GM21576 (cell line): Measurements from ENCODE around the gene VAT1L.

Source experiments
- ATAC-seq: cut with Tn5 transposase; IDR thresholded peaks from one replicate; pipeline ENCODE4 v1.9.1; 2021; ENCODE audit warnings: mild to moderate bottlenecking, moderate library complexity; ENCODE audit not compliant: unreplicated experiment

Gene VAT1L

DNA sequence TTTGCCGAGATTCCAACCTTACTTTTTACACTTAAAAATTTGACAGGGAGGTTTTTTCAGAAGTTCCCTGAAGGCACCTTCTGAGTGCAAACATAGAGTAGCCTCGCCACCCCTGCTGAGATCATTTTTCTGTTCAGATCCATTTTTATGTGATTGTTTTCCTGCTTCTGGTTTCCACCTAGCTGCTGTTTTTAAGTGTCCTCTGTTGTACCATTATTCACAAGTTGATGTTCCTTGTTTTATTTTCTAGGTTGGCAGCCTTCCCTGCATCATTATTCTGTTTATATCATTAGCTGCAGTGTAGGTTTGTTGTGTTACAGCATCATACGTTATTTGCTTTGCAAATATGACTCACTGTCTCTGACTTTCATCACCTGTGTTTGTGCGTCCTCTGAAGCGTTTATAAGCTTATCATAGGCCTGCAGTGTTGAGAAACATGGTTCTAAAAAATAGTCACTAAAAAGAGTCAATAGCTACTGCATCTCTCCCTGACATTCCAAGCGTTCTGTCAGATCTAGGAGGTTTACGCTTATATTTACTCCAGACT, 117.1 kb downstream of the VAT1L start:
- ATAC-seq = no peak

DNA sequence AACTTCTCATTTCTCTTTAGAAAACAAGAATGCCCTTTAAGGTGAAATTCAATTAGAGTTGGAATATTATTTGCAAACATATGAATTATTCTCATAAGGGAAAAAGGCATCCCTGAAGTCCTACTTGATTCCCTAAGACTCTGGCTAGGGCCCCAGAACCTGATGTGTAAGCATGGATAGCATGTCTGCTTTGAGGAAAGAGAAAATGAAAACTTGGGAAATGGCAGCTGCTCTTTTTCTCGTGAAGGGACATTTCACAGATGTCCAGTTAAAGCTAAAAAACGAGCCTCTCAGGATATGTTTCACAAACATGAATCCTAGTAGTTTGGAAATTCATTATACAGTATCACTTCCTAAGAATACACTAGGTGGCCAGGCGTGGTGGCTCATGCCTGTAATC, 121.7 kb downstream of the VAT1L start:
- ATAC-seq = no peak

DNA sequence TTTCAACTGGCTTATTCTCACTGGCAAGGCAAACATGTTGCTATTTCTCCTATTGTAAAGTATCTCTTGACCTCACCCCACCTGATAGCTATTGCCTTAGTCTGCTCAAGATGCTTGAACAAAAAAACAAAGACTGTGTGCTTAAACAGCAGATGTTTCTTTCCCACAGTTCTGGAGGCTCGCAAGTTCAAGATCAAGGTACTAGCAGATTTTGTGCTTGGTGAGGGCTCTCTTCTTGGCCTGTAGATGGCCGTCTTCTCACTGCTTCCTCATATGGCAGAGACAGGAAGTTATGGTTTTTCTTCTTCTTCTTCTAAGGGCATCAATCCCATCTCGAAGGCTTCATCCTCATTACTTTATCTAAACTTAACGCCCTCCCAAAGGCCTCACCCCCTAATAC, 124.3 kb downstream of the VAT1L start:
- ATAC-seq = no peak

DNA sequence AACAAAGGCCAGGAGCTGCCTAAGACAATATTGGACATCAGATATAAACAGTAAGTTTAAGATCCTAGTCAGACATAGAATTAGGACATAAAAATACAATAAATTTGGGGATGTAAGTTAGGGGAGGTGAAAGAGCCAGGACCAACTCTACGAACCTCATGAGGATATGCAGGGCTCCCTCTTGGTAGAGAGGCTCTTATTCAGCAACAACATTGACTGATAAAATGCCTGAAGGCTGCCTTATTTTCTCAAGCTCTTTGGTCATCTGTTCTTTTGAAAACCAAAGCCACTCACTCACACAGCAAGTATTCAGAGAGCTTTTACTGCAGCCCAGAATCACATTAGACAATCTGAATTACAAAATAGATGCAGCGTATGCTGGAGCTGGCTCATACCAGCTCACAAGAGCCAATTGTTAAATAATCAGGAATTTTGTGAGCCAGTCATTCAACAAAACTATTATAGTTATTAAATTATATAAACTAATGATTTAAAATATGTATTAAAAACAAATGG, 125.4 kb downstream of the VAT1L start:
- no peak for ATAC-seq

DNA sequence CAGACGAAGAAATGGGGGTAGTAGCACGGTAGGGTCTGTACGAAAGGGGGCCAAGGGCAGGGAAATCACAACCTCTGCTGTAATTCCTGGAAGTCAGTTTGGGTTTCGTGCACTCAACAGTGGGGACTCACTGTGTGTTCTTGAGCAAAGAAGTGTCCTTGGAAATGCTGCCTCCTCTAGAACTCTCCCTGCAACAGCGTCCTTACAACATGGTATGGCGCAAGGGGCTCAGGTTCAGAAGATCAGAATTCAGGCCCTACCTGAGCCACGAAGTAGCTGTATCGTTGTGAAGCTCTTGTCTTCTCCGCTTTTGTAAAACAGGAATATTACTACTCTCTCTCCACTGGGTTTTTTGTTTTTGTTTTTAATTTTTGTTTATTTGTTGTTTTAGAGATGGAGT, 127.7 kb downstream of the VAT1L start:
- no peak for ATAC-seq

DNA sequence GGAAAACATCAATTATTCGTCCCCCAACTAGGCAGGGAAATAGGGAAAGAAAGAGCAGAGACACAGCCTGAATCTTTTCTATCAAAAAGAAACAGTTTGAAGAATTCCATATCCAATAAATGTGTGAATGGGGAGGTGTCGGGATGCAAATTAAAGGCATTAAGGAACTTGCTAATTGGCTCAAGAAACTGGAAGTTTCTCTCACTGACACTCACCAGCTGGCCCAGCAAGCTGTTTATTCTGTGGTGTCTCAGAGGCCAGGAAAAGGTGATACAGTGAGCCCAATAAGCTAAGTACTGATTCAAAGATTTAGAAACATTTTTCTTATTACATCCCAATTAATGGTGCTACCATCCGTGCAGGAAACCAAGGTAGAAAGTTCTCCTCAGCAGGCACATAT, 129.6 kb downstream of the VAT1L start:
- ATAC-seq = no peak

DNA sequence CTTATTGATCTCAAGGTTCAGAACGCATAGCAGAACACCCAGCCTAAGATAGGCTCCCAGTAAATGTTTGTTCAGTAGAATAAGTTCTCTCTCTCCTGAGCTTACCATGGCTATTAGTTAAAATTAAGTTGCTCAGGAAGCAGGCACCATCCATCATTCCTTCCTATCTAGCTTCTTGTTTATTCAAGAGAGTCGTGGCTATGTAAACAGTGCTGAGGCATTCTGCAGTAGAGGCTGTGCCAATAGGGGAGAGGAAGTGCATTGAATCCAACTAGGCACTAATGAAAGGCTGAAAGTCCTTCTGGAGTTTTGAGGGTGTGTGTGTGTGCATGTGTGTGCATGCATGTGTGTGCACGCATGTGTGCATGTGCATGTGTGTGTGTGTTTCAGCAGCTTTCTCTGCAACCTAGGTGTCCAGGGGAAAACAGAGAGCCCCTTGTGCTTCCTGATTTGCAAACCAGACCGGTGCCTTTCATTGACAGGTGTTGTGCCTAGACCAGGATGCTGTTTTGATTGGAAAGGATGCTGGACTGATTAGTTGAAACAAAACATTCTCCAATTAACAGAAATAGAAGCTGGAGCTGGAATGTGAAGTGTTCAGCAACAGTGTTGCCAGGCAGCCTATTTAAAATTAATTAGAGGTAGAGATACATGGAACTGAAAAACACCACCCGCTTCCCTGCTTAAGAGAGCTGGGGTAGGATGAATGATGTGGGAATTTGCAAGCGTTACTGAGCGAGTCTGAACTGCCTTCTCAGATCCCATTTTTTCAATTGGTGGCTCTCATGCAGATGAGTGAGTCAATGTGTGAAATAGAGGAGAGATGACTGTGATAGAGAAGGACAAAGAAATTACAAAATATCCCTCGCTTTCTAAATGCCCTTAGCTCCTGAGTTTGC, 130.7 kb downstream of the VAT1L start:
- no peak for ATAC-seq

DNA sequence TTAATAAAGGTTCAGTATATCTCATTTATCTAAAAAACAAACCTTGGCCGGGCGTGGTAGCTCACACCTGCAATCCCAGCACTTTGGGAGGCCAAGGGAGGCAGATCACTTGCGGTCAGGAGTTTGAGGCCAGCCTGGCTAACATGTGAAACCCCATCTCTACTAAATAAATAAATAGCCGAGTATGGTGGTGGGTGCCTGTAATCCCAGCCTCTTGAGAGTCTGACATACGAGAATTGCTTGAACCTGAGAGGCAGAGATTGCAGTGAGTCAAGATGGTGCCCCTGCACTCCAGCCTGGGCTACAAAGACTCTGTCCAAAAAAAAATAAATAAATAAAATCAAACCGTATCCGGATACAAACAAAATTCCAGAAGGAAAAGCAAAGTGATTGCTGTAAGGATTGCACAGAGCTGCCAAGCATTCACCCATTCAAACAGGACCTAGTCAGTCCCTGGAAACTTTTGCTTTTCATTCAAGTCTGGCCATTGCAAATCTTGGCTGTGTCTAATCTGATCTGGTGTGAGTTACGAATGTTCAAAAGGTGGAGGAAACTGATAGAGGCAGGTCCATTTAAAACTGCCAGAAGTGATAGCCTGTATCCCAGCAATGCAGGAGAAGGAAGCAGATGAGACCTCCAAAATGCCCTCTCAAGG, 131.5 kb downstream of the VAT1L start:
- ATAC-seq = no peak

DNA sequence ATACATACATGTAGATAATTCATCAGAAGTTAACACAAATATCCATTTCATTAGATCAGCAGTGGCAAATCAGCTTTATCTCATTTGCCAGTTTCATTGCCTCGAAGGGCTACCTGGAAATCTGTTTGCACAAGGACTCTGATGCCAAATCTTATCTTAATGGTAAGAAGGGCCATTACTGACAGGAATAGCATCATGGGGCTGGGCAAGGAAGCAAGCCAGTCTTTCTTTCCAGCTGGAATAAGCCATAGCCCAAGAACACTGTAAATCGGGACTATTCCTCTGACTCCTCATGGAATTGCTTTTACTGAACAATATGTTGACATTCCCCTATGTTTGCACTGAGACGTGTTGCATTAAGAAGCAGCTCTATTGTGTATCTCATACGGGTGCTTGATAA, 132.6 kb downstream of the VAT1L start:
- no peak for ATAC-seq

DNA sequence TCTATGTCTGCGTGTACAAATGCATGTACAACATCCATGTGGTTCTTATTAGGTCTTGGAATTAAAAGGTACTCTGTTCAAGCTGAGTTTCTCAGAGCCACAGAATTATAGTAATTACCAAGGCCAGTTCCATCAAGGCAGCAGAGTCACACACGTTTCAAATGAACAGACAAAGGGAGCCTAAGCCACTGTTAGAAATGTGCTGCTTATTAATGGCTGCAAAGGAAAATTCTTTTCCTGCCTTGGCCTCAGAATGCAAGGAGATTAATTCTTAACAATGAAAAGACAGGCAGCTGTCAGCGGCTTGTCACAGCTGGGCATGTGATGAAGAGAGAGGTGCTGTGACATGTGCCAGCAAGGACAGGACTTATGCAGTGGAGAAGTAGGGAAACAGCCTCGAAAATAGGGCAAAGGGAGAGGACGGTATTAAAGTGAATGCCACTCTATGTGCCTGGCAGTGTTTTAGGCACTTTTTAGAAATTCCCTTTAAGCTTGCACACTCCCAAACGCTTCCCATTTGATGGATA, 133.9 kb downstream of the VAT1L start:
- no peak for ATAC-seq

DNA sequence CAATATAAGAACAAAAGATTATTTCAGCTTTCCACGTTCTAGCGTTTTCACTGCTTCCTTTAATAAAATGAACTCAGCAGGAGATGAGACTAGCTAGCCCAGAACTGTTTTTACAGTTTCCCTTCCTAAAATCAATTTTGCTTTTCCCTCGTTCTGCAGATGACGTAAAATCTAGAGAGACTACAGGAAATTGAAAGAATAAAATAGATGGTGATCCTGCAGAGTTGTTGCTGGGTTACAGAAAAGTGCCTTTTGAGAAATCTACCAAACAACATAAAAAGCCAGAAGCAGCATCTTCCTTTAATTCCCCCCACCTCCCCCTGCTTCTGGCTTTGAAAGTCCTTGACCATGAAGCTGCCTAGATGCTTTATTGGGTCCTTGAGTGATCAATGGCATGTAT, 137.2 kb downstream of the VAT1L start:
- no peak for ATAC-seq

DNA sequence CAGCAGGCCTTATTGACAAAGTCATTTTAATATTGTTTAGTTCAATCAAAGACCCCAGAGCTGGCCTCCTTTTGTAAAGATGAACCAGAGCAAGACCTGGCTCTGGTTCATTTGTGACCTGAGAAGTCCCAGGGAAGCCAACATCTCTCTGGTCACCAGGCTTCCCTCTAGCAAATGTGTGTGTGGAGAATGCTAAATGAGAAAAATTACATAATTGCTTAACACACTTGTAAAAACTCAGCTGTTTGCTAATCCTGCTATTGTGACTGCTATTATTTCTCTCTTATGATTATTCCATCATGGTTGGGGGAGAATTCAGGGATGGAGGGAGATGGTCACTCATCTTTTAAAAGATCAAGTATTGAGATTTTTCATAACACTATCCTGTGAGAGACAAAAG, 139.7 kb downstream of the VAT1L start:
- no peak for ATAC-seq

DNA sequence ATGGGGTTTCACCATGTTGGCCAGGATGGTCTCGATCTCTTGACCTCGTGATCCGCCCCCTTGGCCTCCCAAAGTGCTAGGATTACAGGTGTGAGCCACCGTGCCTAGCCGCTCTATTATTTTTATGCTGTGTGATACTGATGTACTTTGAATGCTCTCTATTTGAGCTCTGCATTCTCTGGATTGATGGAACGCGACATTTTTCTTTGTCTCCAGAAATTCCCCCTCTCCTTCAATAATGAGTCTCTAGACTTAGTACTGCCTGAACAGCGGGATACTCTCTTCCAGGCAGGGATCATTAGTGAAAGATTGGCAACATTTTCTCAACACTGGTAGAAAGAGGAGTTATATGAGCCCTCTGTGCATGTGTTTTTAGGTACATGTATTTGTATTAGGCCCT, 140.6 kb downstream of the VAT1L start:
- no peak for ATAC-seq

DNA sequence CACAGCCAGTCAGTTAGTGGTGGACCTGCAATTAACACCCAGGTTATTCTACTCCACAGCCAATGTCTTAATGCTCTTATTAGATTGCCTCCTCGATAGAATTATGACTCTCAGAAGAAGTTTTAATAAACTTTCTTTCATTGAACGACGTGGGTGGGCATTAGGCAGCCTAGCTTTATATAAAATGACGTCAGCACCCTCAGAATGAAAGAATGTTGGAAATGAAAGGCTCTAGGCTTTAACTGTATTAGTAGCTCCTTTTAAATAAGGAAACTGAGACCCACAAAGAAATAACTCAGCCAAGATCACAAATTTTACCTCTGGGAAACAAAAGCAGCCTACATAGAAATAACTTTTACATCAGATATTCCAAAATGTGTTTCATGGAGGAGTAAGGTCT, 142.7 kb downstream of the VAT1L start:
- no peak for ATAC-seq

DNA sequence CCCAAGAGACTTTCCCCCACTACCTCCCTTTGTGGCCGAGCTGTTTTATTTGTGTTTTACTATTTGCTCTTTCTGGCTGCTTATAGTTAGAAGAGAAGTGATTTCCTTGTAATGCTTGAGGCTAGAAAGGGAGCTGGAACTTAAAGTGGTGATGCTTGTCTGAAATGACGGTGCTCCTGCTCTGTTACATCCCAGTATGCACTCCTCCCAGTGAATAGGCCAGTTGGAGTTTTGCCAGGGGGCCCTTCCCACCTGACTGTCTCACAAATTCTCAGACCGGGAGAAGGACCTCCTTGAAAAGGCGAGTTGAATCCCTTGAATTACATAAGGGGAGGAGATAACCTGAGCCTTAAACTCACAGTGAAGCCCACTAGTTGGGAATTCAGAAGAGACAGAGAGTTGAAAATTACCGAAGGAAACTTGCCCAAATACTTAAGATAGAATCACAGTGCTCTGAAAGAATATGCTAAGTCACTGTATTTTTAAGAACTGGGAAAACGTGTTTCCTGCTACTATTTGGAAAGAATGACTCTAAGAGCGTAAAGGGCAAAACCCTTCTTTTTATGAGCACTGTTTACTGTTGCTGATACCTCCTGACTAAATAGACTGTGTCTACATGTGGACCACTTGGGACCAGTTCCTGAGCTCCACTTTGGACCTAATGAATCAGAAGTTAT, 149.2 kb downstream of the VAT1L start:
- no peak for ATAC-seq

DNA sequence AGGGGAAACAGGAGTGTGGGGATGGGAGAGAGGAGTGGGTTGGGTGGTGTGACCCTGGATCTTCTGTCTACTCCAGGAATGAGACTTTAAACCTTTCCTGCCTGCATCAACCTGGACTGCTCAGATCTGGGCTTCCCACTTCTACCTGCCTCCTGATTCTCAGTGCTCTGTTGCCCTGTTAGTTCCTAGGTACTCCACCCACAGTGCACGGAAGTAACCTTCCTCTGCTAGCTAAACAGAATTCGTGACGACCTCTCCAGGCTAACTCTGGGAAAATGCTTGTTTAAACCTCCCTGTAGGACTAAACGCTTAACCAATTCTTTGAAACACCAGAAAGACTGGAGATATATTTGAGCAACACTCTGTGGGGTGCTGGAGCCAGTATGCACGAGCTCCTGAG, 150.5 kb downstream of the VAT1L start:
- ATAC-seq = no peak

DNA sequence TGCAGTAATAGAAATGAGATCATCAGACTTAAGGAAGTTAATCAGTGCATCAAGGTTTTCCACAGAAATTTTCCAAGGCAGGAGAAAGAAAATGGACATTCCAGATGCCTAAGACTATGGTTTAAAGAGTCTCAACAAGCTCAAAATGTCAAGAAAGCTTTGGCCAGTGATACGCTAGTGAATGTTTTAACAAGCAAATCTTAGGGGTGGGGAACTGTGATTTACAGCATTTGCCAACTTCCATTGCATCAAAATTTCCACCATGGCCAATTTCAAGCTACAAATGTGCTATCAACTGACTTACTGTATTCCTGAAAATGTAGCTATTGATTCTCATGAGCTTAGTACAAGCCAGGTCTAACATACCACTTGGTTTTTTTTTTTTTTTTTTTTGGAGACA, 151.6 kb downstream of the VAT1L start:
- ATAC-seq = no peak

DNA sequence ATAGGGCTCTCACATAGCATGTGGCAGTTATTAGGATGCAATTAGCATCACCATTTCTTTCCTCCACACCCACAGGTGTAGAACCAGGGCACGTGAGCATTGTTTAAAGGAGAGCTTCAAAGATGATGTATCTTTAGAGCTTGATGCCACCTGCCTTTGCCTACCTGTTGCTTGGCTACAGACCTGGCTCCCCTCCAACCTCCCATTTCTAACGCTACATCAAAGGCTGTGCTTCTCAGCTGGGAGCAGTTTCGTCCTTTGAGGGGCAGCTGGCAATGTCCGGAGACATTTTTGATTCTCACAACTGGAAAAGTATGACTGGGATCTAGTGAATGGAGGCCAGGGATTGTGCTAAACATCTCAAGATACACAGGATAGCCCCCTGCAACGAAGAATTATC, 155.4 kb downstream of the VAT1L start:
- ATAC-seq = no peak

DNA sequence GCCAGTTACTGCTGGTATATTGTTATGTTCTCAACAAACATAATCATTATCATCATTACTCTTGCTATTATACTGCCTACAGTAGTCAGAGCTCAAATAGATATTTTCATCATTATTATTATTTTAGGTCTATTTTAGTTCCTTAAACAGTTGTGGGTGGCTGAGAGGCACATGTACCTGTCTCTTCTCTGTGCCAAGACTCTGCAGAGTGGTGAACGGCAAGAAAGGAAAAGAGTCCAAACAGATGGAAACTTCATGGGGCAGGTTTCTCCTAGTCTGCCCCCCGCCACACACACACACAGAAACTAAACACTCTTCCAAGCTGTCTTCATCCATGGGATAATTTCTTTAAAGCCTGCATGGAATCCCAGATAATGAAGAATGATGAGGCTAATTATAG, 156.3 kb downstream of the VAT1L start:
- no peak for ATAC-seq

DNA sequence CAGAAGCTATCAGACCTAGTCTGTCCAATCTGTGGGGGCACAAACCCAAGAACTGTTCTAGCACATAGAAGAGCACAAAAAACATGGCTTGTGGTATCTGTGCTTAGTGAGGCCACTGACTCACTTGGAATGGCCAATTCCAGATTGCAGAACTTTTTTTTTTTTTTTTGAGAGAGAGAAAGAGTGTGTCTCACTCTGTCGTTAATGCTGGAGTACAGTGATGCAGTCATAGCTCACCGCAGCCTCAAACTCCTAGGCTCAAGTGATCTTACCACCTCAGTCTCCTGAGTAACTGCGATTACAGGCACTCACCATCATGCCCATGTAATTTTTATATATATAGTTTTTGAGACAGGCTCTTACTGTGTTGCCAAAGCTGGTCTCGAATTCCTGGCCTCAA, 156.8 kb downstream of the VAT1L start:
- no peak for ATAC-seq

DNA sequence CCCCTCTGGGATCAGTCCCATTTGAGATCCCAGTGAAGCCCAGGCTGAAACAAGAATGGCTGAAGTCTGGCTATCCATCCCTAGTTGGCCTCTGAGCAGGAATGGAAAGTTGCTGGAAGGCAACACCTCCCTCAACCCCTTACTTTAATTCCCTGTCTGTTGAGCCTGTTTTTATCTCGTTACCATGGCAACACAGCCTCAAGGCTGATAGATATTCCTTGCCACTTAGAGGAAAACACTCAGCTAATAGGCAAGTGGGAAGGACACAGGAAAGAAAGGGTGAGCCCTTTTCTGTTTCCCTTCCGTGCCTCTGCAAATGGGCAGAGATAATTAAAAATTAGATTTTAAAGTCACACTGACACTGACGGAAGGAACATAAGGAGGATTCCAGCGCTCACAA, 158.5 kb downstream of the VAT1L start:
- no peak for ATAC-seq
